AML-193 (cell line): Measurements from ENCODE around the gene MRPL37.
"Not testable (repeated sequence)": the region's sequence is repeated elsewhere in the genome, so short reads cannot be mapped to it uniquely, and the experiment has no call there.

Source experiments
- DNase-seq, 2 experiments: peaks; one replicate each; lab custom pipeline; 2025; lab: John Stamatoyannopoulos, UW

The MRPL37 gene

GRCh38 chr1:54199765-54200518 lies at the start of gene MRPL37, which contains the start of gene CYB5RL:
Gene MRPL37, plus strand, starts transcription at chr1:54200167. Its CDS starts 77 bp downstream, at chr1:54200244.
Gene CYB5RL, minus strand, starts transcription at chr1:54200030. Its CDS starts 4,414 bp downstream, at chr1:54195616.
- peak; percentile 94 to 96 for DNase-seq

- DNase-seq, result no peak
These were observed 49.0 kb upstream of the MRPL37 start for GRCh38 chr1:54151013-54151412.

GRCh38 chr1:54152696-54153095 lies 47.3 kb upstream of the MRPL37 start, which contains the start of gene CDCP2:
Gene CDCP2, minus strand, starts transcription at chr1:54153000. Its CDS starts 78 bp downstream, at chr1:54152922.
- no peak for DNase-seq

GRCh38 chr1:54153535-54154439 lies 46.2 kb upstream of the MRPL37 start:
- peak; percentile 6 to 27 for DNase-seq

- no peak for DNase-seq
These were observed 43.8 kb upstream of the MRPL37 start for GRCh38 chr1:54156201-54156600.

DNA sequence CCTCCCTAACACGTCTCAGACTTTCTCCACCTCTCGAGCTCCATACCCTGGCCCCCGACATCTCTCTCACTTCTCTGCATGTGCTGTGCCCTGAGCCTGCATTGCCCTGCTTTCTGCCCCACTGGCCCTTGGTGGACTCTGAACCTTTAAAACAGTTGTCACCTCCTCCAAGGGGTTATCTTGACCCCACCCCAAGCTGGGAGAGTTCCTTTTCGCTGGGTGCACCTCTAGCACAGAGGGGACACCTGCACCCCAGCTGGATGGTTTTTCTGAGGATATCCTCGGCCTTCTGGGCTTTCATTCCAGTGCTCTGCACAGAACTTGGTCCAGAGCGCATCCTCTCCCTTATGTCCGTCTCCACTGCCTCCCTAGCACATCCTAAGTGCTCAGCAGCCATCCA lies 43.0 kb upstream of the MRPL37 start:
- DNase-seq, result no peak

DNA sequence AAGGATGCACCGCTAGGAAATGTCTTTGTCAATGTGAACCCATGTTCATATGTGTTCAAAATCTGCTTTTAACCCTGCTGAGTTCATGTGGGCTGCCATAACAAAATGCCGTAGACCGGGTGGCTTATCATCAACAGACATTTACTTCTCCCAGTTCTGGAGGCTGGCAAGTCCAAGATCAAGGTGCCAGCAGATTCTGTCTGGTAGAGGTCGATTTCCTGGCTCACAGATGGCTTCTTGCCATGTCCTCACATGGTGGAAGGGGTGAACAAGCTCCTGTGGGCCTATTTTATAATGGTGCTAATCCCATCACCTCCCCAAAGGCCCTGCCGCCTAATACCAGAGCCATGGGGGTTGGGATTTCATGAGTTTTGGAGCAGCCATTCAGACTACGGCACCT lies 42.6 kb upstream of the MRPL37 start:
- DNase-seq, result no peak

GRCh38 chr1:54158071-54158470 lies 41.9 kb upstream of the MRPL37 start:
- no peak for DNase-seq

DNA sequence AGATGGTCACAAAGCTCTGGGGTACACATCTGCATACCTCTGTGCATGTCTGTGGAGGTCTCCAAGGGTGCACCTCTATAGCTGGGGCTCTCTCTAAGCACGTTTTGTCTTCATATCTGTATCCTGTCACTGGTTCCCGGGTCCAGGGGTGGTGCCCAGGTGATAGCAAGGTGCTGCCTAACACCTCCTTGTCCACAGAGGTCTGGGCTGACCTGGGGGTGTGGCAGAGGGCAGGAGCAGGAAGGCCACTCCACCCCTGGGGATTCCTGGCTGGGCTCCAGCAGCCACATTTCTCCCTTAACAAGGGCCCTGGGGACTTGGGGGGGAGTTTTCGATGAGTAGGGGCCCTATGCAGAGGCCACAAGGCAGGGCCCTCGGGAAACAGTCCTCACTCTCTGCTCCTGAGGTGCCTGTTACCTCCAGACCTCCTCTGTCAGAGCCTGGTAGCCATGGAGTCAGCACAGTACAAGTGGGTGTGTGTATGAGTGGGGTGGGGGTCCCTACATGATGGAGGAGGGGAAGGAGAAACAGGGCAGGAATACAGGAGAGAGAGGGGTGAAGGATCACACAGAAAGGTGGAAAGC lies 40.1 kb upstream of the MRPL37 start:
- DNase-seq, result no peak

GRCh38 chr1:54160351-54160750 lies 39.6 kb upstream of the MRPL37 start:
- DNase-seq, result no peak

- no peak for DNase-seq
These were observed 38.3 kb upstream of the MRPL37 start for GRCh38 chr1:54161495-54162168.

GRCh38 chr1:54163051-54163450 lies 36.9 kb upstream of the MRPL37 start:
- DNase-seq, result no peak

GRCh38 chr1:54163573-54163972 lies 36.4 kb upstream of the MRPL37 start:
- DNase-seq, result no peak

- no peak for DNase-seq
These were observed 34.8 kb upstream of the MRPL37 start for GRCh38 chr1:54165146-54165545.

- not testable (repeated sequence) for DNase-seq
These were observed 33.6 kb upstream of the MRPL37 start for GRCh38 chr1:54166357-54166756.

- DNase-seq, result no peak
These were observed 32.4 kb upstream of the MRPL37 start for GRCh38 chr1:54167422-54168139.

- DNase-seq, result no peak
These were observed 31.6 kb upstream of the MRPL37 start for GRCh38 chr1:54168206-54168965.

- DNase-seq, result no peak
These were observed 30.9 kb upstream of the MRPL37 start for GRCh38 chr1:54169068-54169467.

DNA sequence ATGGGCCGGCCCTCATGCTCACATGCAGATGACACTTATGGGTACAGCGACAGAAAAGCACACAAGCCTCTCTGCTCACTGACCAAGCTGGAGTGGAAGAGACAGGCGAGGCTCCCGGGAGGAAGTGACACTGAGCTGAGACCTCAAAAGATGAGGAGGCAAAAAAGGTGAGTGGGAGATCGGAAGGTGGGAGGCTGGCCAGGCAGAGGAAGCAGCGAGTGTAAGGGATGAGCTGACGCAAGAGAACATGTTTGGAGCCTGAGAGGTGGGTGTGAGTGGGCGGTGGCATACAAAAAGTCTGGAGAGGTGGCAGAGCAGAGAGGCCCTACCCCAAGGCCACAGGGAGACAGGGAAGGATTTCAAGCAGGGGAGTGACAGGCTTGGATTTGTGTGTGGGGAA lies 29.0 kb upstream of the MRPL37 start:
- DNase-seq, result no peak

DNA sequence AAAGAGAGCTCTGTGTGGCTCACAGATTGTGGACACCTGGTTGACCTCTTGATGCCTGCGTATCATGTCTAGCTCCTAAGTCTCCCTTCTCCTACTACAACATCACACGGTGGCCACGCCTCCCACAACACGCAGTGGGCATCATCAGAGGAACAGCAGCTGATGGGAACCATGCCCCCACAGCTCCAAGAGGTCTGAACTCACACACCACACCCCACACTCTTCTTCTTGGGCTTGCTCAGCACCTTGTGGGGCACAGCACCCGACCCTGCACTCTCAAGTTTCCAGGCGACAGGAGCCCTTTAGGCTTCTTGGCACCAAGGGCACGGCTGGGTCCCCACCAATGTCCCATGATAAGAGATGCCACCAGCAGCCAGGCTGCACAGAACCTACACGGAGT lies 28.4 kb upstream of the MRPL37 start:
- no peak for DNase-seq
